GM04503 (cell line): Measurements from ENCODE around the gene PCDHGB4.
"Not testable (repeated sequence)": the region's sequence is repeated elsewhere in the genome, so short reads cannot be mapped to it uniquely, and the experiment has no call there.

Experiments
- DNase-seq: peaks from one replicate; pipeline ENCODE4 v3.0.0-alpha.2; 2012; ENCODE audit warnings: low read depth

Gene PCDHGB4

GRCh38 chr5:141398608-141399007 is 11.1 kb downstream of the PCDHGB4 start:
- no peak for DNase-seq

GRCh38 chr5:141399555-141400258 is 12.2 kb downstream of the PCDHGB4 start:
- no peak for DNase-seq

GRCh38 chr5:141402553-141403243 is 15.2 kb downstream of the PCDHGB4 start, which contains the start of gene PCDHGA9:
Gene PCDHGA9, plus strand, starts transcription at chr5:141402778. Its CDS starts 175 bp downstream, at chr5:141402953.
- DNase-seq, result no peak

GRCh38 chr5:141403387-141403786 is 15.9 kb downstream of the PCDHGB4 start:
- DNase-seq, result no peak

- not testable (repeated sequence) for DNase-seq
Measured at GRCh38 chr5:141407790-141408505, 20.4 kb downstream of the PCDHGB4 start, which contains the start of gene PCDHGB6. Gene PCDHGB6, plus strand, starts transcription at chr5:141408021. Its CDS starts 182 bp downstream, at chr5:141408203.

- no peak for DNase-seq
Measured at GRCh38 chr5:141409598-141410306, 22.3 kb downstream of the PCDHGB4 start.

- DNase-seq, result no peak
Measured at GRCh38 chr5:141411575-141411974, 24.1 kb downstream of the PCDHGB4 start.

GRCh38 chr5:141412854-141413539 is 25.5 kb downstream of the PCDHGB4 start, which contains the start of gene PCDHGA10:
Gene PCDHGA10, plus strand, starts transcription at chr5:141412987. Its CDS starts 189 bp downstream, at chr5:141413176.
- DNase-seq, result no peak

- no peak for DNase-seq
Measured at GRCh38 chr5:141413540-141414069, 26.1 kb downstream of the PCDHGB4 start.

- DNase-seq, result not testable (repeated sequence)
Measured at GRCh38 chr5:141414548-141415274, 27.2 kb downstream of the PCDHGB4 start.

- not testable (repeated sequence) for DNase-seq
Measured at GRCh38 chr5:141415275-141415618, 27.7 kb downstream of the PCDHGB4 start.

GRCh38 chr5:141417494-141418172 is 30.1 kb downstream of the PCDHGB4 start, which contains the start of gene PCDHGB7:
Gene PCDHGB7, plus strand, starts transcription at chr5:141417677. Its CDS starts 183 bp downstream, at chr5:141417860.
- DNase-seq, result not testable (repeated sequence)

- no peak for DNase-seq
Measured at GRCh38 chr5:141419074-141419880, 31.8 kb downstream of the PCDHGB4 start.

GRCh38 chr5:141420855-141421488 is 33.5 kb downstream of the PCDHGB4 start, which contains the start of gene PCDHGA11:
Gene PCDHGA11, plus strand, starts transcription at chr5:141421051. Its CDS starts 177 bp downstream, at chr5:141421228.
- no peak for DNase-seq

- DNase-seq, result no peak
Measured at GRCh38 chr5:141421489-141421855, 34.0 kb downstream of the PCDHGB4 start.

GRCh38 chr5:141422742-141423291 is 35.3 kb downstream of the PCDHGB4 start:
- DNase-seq, result no peak

GRCh38 chr5:141427783-141428426 is 40.4 kb downstream of the PCDHGB4 start:
- no peak for DNase-seq
